NB4 (cell line): ENCODE measurements around the gene SEMA3C.

ENCODE experiments used
- CTCF ChIP-seq: IDR thresholded peaks from one replicate; pipeline ENCODE4 v1.5.1; 2012; ENCODE audit warnings: low read depth, low read length
- MAX ChIP-seq: IDR thresholded peaks from 2 replicates; pipeline ENCODE4 v1.6.1; 2011; ENCODE audit warnings: low read depth, low read length
- MYC ChIP-seq: IDR thresholded peaks from 2 replicates; pipeline ENCODE4 v1.6.1; 2011; ENCODE audit warnings: low read depth, low read length
- POLR2A ChIP-seq: IDR thresholded peaks from 2 replicates; pipeline ENCODE4 v1.6.1; 2011; ENCODE audit warnings: mild to moderate bottlenecking; ENCODE audit not compliant: insufficient read length; ENCODE audit errors: extremely low read depth

- no peak for TF ChIP-seq POLR2A
- TF ChIP-seq CTCF: no peak
- no peak for TF ChIP-seq MYC
- TF ChIP-seq MAX: no peak
Measured at GRCh38 chr7:80724249-80724871, 194.5 kb downstream of the SEMA3C start.
